Smooth muscle cell of the coronary artery (primary cell): Measurements from ENCODE around the gene CREBL2. TPM values are rescaled to one million over a fixed set of nuclear protein-coding genes. Genes with fewer than 3 reads are reported as not detected.

Source experiments
- total RNA-seq: library from RNA; depleted of rRNA; stranded (reverse); fragments of >200 nt; gene quantifications from 2 replicates; pipeline ENCODE4 v1.2.3, GENCODE V29; 2014; ENCODE audit warnings: low replicate concordance

Gene CREBL2, protein sequence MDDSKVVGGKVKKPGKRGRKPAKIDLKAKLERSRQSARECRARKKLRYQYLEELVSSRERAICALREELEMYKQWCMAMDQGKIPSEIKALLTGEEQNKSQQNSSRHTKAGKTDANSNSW
- 34.8 and 42.1 TPM in 2 replicates for total RNA-seq

DNA sequence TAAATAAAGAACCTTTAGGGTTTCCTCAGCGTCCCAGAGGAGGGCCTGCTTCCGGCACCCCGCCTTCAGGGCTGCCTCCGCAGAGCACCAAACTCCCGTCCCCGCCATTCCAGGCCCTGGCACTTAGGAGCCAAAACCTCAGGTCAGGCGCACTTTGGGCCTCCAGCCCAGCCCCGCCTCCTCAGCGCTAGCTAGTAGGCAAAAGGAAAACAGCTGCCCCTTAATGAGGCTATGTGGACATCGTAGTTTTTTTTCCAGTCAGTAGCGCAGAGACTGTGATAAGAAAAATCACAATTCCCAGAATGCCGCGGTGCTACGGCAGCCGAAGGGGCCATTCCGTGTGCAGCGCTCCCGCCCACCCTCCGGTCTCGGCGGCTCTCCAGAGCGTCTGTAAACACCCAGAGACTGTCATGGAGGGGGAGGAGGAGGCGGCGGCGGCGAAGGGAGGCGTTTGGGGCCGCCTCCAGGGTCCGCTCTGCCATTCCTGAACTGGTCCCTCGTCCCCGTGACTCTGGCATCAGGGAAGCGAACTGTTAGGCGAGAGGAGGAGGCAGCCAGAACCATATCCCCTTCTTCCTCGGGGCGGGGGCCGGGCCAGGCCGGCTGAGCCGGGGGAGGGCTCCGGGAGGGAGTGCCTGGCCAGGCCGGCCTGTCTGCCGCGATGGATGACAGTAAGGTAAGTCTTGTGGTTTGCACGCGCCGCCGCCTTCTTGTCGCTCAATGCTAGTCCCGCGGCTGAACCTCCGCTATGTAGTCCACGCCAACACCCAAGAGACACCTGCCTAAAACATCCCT, at the start of gene CREBL2:
Gene CREBL2, plus strand, starts transcription at position 365 of the 795 bp plus-strand sequence. Its CDS starts 297 bp downstream, at position 662.

DNA sequence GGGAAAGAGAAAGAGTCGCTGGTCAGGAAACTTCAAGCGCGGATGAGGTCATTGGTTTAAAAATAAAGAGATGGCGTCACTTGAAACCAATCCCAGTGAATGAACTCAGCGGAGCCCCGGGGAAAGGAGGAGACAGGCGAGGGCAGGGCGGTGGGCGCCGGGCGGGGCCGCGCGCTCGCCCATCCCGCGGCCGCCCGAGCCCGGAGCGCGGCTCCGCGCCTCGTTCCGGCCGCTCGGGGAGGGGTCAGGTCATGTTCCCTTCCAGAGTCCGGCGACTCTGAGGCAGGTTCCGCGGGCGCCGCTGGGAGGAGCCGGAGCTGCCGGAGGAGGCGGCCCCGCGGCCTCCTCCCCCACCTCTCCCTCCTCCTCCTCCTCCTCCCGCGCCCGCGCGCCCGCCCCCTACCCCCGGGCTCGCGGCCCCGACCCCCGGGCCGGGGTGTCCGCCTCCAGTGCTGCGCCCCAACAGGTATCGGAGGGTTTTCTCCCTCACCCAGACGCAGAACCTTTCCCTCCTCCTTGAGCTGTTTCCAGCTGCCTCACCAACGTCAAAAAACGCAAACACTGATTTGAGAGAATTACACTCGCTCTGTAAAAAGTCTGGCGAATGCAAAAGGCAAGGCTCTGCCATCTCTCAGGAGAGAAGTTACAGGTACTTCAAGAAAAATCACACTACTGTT, 49.0 kb upstream of the CREBL2 start, which contains the start of gene DUSP16:
Gene DUSP16, minus strand, starts transcription at position 279 of the 677 bp plus-strand sequence. CDS start 41,765 bp downstream, outside the sequence.

Other genes starting within 250 kb of the CREBL2 start
- 6.0 and 6.5 TPM in 2 replicates for gene DUSP16, start 49.0 kb upstream of the CREBL2 start, total RNA-seq
- gene GPR19, start 84.3 kb downstream of the CREBL2 start, total RNA-seq, result under 0.01 and 0.08 TPM in 2 replicates
- 16.1 and 39.6 TPM in 2 replicates for gene CDKN1B, start 105.5 kb downstream of the CREBL2 start, total RNA-seq
- 1.3 and 5.9 TPM in 2 replicates for gene APOLD1, start 173.8 kb downstream of the CREBL2 start, total RNA-seq
- gene DDX47, start 201.5 kb downstream of the CREBL2 start, total RNA-seq, result 38.3 and 55.2 TPM in 2 replicates